Transverse colon (tissue), 3 donors: ENCODE measurements around the gene LTV1.

ENCODE experiments used
- CTCF ChIP-seq, 5 experiments: fragments of 200-600 bp in 3 of 5; fragments of 450-650 bp in 2 of 5; sonication (generic) in 3 of 5; IDR thresholded peaks; 1 replicate in 2 of 5; 2 replicates in 3 of 5; pipeline ENCODE4 v1.5.1; 2016 to 2017; ENCODE audit warnings: antibody characterized with exemption in 5 of 5, inconsistent platforms in 3 of 5, mild to moderate bottlenecking in 2 of 5, moderate library complexity in 1 of 5
- EP300 ChIP-seq: sonication (generic); formaldehyde crosslinking; IDR thresholded peaks from one replicate; pipeline ENCODE4 v1.6.1; 2017; ENCODE audit warnings: antibody characterized with exemption, low read depth
- POLR2A ChIP-seq: fragments of 450-650 bp; IDR thresholded peaks from one replicate; pipeline ENCODE4 v1.6.1; 2016; ENCODE audit warnings: antibody characterized with exemption, mild to moderate bottlenecking, moderate library complexity

- TF ChIP-seq POLR2A (no peak), CTCF (IDR thresholded peaks at IDR 0.05) (no peak), EP300 (no peak)
These were observed 59.0 kb downstream of the LTV1 start for GRCh38 chr6:143901885-143902750.
